HG03442 (cell line): ENCODE results near the gene RASSF5.
A peak's percentile ranks its signal among the peaks of the same experiment; 100 is the strongest.

Source experiments
- ATAC-seq: cut with Tn5 transposase; IDR thresholded peaks from one replicate; pipeline ENCODE4 v1.9.1; 2021; ENCODE audit warnings: mild to moderate bottlenecking, moderate library complexity; ENCODE audit not compliant: unreplicated experiment

The RASSF5 gene

GRCh38 chr1:206583707-206584648 lies 76.6 kb downstream of the RASSF5 start:
- no peak for ATAC-seq

- ATAC-seq: no peak
Measured at GRCh38 chr1:206584683-206585082, 77.4 kb downstream of the RASSF5 start.

GRCh38 chr1:206586501-206587445 lies 79.4 kb downstream of the RASSF5 start:
- ATAC-seq: no peak

GRCh38 chr1:206587904-206588303 lies 80.6 kb downstream of the RASSF5 start:
- no peak for ATAC-seq

GRCh38 chr1:206588492-206588891 lies 81.2 kb downstream of the RASSF5 start:
- ATAC-seq: no peak

- ATAC-seq: no peak
Measured at GRCh38 chr1:206589206-206589605, 81.9 kb downstream of the RASSF5 start.

GRCh38 chr1:206590025-206590758 lies 82.9 kb downstream of the RASSF5 start:
- ATAC-seq: peak; percentile 72

- no peak for ATAC-seq
Measured at GRCh38 chr1:206591226-206591625, 83.9 kb downstream of the RASSF5 start.

- ATAC-seq: no peak
Measured at GRCh38 chr1:206591696-206592095, 84.4 kb downstream of the RASSF5 start.

- ATAC-seq: no peak
Measured at GRCh38 chr1:206593351-206593925, 86.1 kb downstream of the RASSF5 start.

GRCh38 chr1:206595581-206596318 lies 88.4 kb downstream of the RASSF5 start:
- ATAC-seq: no peak

GRCh38 chr1:206596319-206596666 lies 89.0 kb downstream of the RASSF5 start:
- ATAC-seq: no peak

GRCh38 chr1:206600527-206600926 lies 93.2 kb downstream of the RASSF5 start:
- ATAC-seq: no peak

- ATAC-seq: no peak
Measured at GRCh38 chr1:206604861-206605260, 97.5 kb downstream of the RASSF5 start.

GRCh38 chr1:206606867-206607266 lies 99.5 kb downstream of the RASSF5 start:
- no peak for ATAC-seq

GRCh38 chr1:206608108-206608698 lies 100.9 kb downstream of the RASSF5 start:
- ATAC-seq: no peak

- no peak for ATAC-seq
Measured at GRCh38 chr1:206609229-206609991, 102.1 kb downstream of the RASSF5 start.

GRCh38 chr1:206612129-206612876 lies 105.0 kb downstream of the RASSF5 start, which contains the start of gene EIF2D:
EIF2D (minus strand) TSS chr1:206612465; CDS start chr1:206612342, 123 bp downstream.
- peak; percentile 82 for ATAC-seq
